Stimulated activated CD4-positive, alpha-beta T cell treated with anti-CD3 and anti-CD28 coated beads, Interleukin-1b, Interleukin-23, amount 100 ng/mL, for 48 hours (primary cell): ENCODE results near the gene MRM3.
"Not testable (repeated sequence)": the region's sequence is repeated elsewhere in the genome, so short reads cannot be mapped to it uniquely, and the experiment has no call there.

ENCODE experiments used
- DNase-seq: peaks from one replicate; pipeline ENCODE4 v3.0.0-alpha.2; 2020

MRM3 gene, protein sequence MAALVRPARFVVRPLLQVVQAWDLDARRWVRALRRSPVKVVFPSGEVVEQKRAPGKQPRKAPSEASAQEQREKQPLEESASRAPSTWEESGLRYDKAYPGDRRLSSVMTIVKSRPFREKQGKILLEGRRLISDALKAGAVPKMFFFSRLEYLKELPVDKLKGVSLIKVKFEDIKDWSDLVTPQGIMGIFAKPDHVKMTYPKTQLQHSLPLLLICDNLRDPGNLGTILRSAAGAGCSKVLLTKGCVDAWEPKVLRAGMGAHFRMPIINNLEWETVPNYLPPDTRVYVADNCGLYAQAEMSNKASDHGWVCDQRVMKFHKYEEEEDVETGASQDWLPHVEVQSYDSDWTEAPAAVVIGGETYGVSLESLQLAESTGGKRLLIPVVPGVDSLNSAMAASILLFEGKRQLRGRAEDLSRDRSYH

DNA sequence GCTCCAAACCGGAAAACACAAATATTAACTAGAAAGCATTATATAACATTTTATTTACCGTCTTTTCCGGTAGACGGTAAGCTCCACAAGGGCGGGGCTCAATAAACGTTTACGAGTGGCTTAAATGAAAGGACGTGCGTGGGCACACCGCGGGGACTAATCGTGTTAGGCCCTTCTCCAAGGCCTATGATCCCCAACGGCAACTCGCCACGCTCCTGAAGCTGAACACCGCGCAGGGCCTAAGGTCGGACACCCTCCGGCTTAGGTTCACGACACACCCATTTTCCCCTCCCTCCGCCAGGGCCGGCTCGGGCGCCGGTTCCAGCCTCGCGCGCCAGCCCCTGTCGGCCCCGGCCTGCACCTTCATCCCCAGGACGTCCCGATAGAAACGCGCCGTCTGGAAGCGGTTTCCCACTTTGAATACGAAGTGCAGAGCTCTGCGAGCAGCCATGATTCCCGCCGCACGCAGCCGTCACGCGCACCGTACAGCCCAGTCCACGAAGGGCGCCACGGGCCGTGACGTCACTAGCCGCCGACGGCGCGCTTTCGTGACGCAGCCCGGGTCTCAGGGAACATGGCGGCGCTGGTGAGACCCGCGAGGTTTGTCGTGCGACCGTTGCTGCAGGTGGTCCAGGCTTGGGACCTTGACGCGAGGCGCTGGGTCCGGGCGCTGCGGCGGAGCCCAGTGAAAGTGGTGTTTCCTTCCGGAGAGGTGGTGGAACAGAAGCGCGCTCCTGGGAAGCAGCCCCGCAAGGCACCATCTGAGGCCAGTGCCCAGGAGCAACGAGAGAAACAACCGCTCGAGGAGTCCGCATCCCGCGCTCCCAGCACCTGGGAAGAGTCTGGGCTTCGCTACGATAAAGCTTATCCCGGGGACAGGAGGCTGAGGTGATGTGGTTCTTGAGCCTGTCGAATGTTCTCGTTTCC is at the start of gene MRM3, which contains the start of gene GLOD4:
Gene MRM3 (plus strand): TSS at position 549 of the 927 bp plus-strand sequence. CDS start 26 bp downstream, at position 575.
Gene GLOD4 (minus strand): TSS at position 476 of the 927 bp plus-strand sequence. CDS start 25 bp downstream, at position 451.
- DNase-seq = peak; percentile 92

GRCh38 chr17:732902-733720 is 49.0 kb upstream of the MRM3 start:
- DNase-seq = peak; percentile 63

GRCh38 chr17:733743-734142 is 48.4 kb upstream of the MRM3 start:
- DNase-seq = no peak

DNA sequence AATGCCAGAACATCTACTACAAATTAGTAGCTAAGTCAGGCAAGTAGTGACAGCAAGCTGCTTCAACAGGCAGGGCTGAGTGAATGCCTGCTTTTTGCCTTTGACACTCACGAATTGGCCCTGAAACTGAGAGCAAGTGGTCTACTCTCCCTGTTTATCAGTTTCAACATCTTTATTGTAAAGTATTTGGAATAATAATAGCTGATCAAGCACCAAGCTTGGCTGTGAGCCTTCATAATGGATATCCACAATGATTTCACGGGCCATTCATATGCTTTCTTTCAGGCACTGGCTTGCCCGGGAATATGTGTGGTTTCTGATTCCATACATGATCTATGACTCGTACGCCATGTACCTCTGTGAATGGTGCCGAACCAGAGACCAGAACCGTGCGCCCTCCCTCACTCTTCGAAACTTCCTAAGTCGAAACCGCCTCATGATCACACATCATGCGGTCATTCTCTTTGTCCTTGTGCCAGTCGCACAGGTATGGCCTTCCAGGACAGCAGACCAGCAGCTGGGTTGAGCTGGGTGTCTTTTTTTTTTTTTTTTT is 44.5 kb upstream of the MRM3 start:
- no peak for DNase-seq

DNA sequence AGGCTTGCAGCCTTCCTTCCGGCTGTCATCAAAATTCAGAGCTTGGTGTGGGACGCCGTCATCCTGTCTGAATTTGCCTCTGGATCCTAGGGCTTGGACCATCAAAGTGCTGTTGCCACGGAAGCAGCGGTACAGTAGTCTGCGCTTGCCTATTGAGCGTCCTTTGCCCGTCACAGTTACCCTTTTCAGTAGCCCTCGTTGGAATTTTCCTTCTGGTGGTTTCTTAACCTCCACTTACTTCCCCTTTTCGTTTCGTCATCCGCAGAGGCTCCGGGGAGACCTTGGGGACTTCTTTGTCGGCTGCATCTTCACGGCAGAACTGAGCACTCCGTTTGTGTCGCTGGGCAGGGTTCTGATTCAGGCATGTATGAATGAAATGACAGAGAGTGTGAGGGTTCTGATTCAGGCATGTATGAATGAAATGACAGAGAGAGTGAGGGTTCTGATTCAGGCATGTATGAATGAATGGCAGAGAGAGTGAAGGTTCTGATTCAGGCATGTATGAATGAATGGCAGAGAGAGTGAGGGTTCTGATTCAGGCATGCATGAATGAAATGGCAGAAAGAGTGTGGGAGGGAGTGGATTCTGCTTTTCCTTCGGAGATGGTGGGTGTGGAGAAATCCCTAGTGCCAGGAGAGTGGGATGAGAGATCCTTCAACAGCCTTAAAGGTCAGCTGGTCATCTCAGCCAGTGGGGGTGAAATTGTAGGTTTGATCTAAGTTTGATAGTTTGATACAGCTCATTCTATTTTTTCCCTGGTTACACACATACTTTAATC is 41.7 kb upstream of the MRM3 start:
- DNase-seq = peak; percentile 70

GRCh38 chr17:742147-742793 is 39.9 kb upstream of the MRM3 start:
- no peak for DNase-seq

- DNase-seq = no peak
Observed at GRCh38 chr17:743139-743538, 39.0 kb upstream of the MRM3 start.

DNA sequence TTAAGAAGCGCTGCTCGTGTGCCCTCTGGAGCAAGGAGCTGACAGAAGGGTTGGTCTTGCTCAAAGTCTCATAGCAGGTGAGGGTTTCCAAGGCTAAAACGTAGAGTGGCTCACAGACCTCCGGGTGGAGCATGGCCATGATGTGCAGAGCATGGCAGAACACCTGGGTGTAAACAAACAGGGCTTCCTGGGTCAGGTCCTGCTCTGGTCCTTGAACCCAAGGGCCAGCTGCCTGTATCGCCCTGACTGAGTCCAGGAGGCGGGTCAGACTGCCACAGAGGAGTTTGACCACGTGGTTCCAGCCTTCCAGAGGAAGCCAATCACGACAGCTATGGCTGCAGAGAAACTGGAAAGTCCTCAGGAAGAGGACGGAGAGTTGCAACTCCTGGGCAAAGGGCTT is 37.2 kb upstream of the MRM3 start:
- DNase-seq = no peak

GRCh38 chr17:745406-745805 is 36.7 kb upstream of the MRM3 start:
- no peak for DNase-seq

GRCh38 chr17:746181-746580 is 36.0 kb upstream of the MRM3 start:
- no peak for DNase-seq

DNA sequence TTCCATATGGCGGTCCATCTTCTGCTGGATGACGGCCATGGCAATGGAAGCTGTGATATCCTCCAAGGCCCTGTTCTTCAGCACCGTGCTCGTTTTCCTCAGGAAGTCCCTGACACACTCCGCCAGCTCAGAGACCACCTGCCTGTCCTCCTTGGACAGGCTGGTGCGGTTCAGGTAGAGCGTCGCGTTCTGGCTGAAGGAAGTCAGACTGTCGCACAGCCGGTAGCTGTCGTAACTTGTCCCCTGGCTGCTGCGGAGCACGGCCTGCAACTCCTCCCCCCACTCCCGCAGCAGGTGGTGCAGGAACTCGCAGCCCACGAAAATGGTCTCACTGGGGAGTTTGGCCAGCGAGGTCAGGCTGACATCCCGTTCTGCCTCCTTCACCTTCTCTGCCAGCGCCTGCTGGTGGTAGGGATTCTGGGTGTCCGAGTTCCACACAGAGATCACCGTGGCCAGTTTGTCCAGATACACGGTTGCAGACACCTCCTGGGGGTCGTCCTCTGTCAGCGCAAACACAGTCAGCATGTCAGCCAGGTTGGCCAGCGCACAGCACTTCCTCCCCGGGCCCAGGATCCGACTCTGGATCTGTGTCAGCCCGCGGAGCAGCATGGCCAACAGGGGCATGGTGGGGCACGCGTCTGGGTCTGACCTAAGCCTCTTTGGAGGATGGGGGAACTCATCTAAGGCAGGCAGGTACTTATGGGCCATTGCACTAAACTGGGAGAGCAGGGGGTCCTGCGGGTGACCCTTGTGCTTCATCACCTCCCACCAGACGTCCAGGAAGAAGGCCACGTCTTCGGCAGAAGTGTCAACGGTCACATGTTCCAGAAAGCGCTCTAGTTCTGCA is 35.1 kb upstream of the MRM3 start:
- no peak for DNase-seq

GRCh38 chr17:748604-749003 is 33.5 kb upstream of the MRM3 start:
- not testable (repeated sequence) for DNase-seq

- DNase-seq = not testable (repeated sequence)
Observed at GRCh38 chr17:749359-749758, 32.8 kb upstream of the MRM3 start.

DNA sequence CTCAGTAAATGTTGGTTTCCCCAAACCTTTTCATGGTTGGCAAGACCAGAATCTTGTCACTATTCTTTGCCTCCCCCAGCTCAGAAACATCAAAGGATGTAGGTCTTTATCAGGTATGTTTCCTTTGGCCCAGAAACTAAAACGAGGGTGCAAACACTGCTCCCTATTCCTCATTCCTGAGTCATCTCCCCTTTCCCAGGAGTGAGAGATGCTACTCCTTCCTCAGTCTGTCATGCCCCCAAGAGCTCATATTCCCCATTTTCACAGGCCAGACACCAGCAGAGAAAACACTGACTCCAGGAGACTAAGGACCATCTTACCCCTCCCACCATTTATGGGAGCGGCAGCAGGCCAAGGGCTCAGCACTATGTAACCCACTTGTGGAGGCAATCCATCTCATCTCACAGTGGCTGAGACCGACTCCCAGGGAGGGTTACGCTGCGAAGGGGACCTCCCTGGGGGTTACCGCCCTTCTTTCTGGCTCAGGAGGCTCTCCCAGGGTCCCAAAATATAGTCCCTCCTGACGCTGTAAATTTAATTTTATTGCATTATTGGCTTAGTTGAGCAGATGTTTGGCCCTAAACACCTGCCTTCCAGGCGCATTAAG is 31.6 kb upstream of the MRM3 start:
- DNase-seq = no peak

GRCh38 chr17:751269-752001 is 30.7 kb upstream of the MRM3 start:
- peak; percentile 53 for DNase-seq

GRCh38 chr17:752002-752619 is 30.0 kb upstream of the MRM3 start, which contains the start of gene GEMIN4:
GEMIN4 (minus strand) TSS chr17:752264; CDS start chr17:752142, 122 bp downstream.
- DNase-seq = peak; percentile 97

DNA sequence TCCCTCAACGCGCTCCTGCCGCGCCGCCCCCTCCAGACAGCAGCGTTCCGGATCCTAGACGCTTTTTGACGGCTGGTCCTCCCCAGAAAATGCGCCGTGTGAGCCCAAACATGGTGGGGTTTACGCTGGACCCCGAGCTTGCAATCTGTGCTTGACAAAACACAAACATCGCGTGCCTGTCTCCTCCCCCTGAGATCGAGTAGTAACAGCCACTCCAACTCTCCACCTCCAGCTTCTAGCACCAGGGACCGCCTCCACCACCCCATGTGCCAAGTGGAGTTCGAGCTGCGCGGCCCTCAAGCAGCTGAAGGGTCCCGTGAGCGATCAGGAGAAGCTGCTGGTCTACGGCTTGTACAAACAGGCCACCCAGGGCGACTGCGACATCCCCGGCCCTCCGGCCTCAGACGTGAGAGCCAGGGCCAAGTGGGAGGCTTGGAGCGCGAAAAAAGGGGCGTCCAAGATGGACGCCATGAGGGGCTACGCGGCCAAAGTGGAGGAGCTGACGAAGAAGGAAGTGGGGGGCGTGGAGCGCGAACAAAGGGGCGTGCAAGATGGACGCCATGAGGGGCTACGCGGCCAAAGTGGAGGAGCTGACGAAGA is 29.4 kb upstream of the MRM3 start:
- DNase-seq = no peak

DNA sequence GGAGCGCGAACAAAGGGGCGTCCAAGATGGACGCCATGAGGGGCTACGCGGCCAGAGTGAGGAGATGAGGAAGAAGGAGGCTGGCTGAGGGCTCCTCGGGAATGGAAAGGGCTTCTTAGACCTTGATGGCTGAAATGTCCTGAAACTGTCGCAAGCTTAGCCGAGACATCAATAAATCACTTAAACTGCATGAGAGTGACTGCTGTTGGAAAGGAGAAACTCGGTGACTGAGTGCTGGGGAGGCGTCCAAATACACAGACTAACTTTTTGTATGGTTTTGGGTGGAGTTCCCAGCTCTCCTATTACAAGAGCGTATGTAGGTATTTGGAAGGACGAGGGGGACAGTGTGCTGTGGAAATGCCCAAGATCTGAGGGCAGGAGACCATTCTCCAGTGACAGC is 28.7 kb upstream of the MRM3 start:
- no peak for DNase-seq
